LHCN-M2 (cell line): ENCODE results near the gene SIAE. TPM values are rescaled to one million over a fixed set of nuclear protein-coding genes. Genes with fewer than 3 reads are reported as not detected.

Experiments
- DNase-seq: peaks from one replicate; pipeline ENCODE4 v3.0.0-alpha.2; 2012; ENCODE audit warnings: low read depth
- total RNA-seq: library from RNA; depleted of rRNA; stranded (reverse); fragments of >200 nt; gene quantifications from 2 replicates; pipeline ENCODE4 v1.2.3, GENCODE V29; 2014

SIAE gene
- total RNA-seq, 1 experiment from 2014 or later, result 15.3 TPM

- no peak for DNase-seq
Observed at GRCh38 chr11:124667601-124668000, 5.9 kb downstream of the SIAE start.

GRCh38 chr11:124663861-124664260 lies 9.7 kb downstream of the SIAE start:
- DNase-seq, result no peak

- DNase-seq, result no peak
Observed at GRCh38 chr11:124662106-124662505, 11.4 kb downstream of the SIAE start.

- DNase-seq, result no peak
Observed at GRCh38 chr11:124661553-124661952, 12.0 kb downstream of the SIAE start.

- DNase-seq, result no peak
Observed at GRCh38 chr11:124658986-124659385, 14.6 kb downstream of the SIAE start.

GRCh38 chr11:124658501-124658900 lies 15.0 kb downstream of the SIAE start:
- DNase-seq, result no peak

- peak; percentile 11 for DNase-seq
Observed at GRCh38 chr11:124657904-124658303, 15.6 kb downstream of the SIAE start.

- DNase-seq, result no peak
Observed at GRCh38 chr11:124656774-124657630, 16.5 kb downstream of the SIAE start.

- no peak for DNase-seq
Observed at GRCh38 chr11:124648610-124649009, 24.9 kb downstream of the SIAE start.

- DNase-seq, result no peak
Observed at GRCh38 chr11:124646148-124646547, 27.4 kb downstream of the SIAE start.

- peak; percentile 79 for DNase-seq
Observed at GRCh38 chr11:124644426-124645280, 28.9 kb downstream of the SIAE start.

GRCh38 chr11:124643605-124644425 lies 29.7 kb downstream of the SIAE start:
- peak; percentile 80 for DNase-seq

GRCh38 chr11:124643042-124643604 lies 30.4 kb downstream of the SIAE start:
- no peak for DNase-seq

GRCh38 chr11:124642628-124643027 lies 30.9 kb downstream of the SIAE start:
- no peak for DNase-seq

- DNase-seq, result peak; percentile 28
Observed at GRCh38 chr11:124640666-124641065, 32.9 kb downstream of the SIAE start.

GRCh38 chr11:124639186-124639585 lies 34.4 kb downstream of the SIAE start:
- no peak for DNase-seq

- DNase-seq, result no peak
Observed at GRCh38 chr11:124638500-124638899, 35.0 kb downstream of the SIAE start.

GRCh38 chr11:124635932-124636331 lies 37.6 kb downstream of the SIAE start:
- no peak for DNase-seq

GRCh38 chr11:124633355-124633754 lies 40.2 kb downstream of the SIAE start:
- no peak for DNase-seq

GRCh38 chr11:124629961-124630360 lies 43.6 kb downstream of the SIAE start:
- DNase-seq, result no peak

- no peak for DNase-seq
Observed at GRCh38 chr11:124627546-124627945, 46.0 kb downstream of the SIAE start.
